HG03097 (cell line): Measurements from ENCODE around the gene NME1.

Source experiments
- ATAC-seq: cut with Tn5 transposase; IDR thresholded peaks from one replicate; pipeline ENCODE4 v1.9.1; 2021; ENCODE audit not compliant: unreplicated experiment, low FRiP score

Gene NME1

GRCh38 chr17:51188271-51188833 lies 35.0 kb downstream of the NME1 start:
- ATAC-seq, result no peak

GRCh38 chr17:51189162-51189561 lies 35.8 kb downstream of the NME1 start:
- ATAC-seq, result no peak

DNA sequence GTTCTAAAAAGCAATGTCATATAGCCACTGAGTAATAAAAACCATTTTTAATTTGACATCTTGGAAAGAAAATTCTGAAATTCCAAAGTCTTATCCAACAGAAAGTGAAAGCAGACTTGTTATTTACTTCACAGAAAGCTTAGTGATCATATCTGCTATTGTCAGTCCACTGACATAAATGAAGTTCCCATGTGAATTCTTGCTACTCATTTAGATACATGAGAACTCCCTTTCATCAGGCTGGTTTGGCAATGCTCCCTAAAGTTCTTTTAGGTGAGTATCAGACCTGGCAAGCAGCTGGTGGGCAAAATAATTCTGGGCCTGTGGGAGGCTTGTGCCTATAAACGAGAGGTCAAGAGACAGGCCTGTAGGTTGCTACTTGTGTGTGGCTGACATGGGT lies 36.3 kb downstream of the NME1 start:
- no peak for ATAC-seq

DNA sequence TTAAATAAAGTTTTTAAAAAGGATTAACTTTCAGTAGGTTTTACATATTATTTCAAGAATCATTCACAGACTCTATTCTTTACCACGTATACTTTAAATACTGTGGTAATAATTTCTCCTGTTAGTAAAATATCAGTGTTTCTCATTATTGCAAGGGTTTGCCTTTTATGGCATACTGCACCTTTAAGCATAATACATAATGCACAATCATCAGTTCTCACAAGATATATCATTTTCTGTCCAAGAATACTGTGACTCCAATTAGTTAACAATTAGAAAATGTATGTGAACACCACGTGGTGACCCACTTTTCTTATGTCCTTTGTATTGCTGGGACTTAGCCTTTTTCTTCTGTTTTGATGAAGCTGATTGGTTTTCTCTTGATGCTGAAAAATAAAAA lies 38.5 kb downstream of the NME1 start:
- ATAC-seq, result no peak

GRCh38 chr17:51197754-51198153 lies 44.4 kb downstream of the NME1 start:
- ATAC-seq, result no peak

- ATAC-seq, result no peak
Measured at GRCh38 chr17:51200295-51200694, 46.9 kb downstream of the NME1 start.

DNA sequence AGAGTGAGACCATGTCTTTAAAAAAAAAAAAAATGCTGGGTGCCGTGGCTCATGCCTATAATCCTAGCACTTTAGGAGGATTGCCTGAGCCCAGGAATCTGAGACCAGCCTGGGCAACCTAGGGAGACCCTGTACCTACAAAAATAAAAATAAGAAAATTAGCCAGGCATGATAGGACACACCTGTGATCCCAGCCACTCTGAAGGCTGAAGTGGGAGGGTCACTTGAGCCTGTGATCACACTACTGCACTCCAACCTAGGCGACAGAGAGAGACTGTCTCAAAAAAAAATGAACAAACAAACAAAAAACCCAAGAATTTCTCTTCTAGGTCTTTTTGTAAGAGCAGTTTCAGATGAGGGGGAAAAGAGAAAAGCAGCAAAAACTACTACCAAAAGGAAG lies 47.5 kb downstream of the NME1 start:
- ATAC-seq, result no peak

GRCh38 chr17:51203838-51204237 lies 50.5 kb downstream of the NME1 start:
- ATAC-seq, result no peak
